AG10803 (cell line): ENCODE measurements around the gene LGALS3BP.

Experiments
- DNase-seq: peaks from one replicate; pipeline ENCODE4 v3.0.0; 2010; ENCODE audit warnings: low read depth
- H3K4me3 ChIP-seq: 2 replicates; pipeline ENCODE4 v1.5.1; 2011; ENCODE audit warnings: mild to moderate bottlenecking, low read length, control low read depth
- CTCF ChIP-seq: conservative IDR thresholded peaks from 2 replicates; pipeline ENCODE4 v1.5.1; 2011; ENCODE audit warnings: mild to moderate bottlenecking, low read length, control low read depth, inconsistent platforms

The LGALS3BP gene

DNA sequence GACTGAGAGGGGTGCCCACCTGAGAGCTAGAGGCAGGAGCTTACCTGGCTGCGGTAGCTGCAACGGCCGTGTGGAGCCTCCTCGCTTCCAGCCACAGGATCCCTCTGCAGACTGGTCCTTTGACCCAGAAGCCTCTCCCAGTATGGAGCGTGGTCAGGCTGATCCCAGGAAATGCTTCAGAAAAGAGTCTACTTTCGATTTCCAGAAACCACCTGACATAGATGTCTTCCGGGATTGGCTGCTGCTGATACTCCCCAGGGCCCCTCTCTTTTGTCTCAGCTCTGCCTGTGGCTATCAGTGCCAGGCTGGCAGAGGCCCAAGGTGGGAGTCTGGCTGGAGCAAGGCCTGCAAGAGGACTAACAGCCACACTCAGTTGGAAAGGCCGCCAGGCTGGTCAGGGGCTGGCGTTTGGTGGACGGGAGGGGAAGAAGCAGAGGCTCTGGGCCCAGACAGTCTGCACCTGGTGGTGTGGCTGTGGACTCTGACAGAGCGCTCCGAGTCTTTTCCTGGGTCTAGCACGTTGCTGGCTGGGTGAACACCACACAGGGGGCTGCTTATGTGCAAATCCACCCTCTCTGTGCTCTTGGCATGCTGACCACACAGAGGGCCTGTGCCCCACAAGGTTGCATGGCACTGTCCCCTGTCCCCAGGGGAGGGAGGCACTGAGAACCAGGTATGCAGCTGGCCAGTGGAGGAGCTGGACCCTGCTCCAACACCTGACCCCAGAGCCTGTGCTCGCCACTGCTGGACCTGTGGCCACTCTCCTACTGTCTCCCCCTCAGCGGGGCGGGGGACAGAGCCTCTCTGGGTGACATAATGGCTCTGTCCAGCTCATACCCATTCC, at the start of gene LGALS3BP:
Gene LGALS3BP (minus strand): TSS at position 144 of the 844 bp plus-strand sequence. CDS start 2,732 bp downstream, outside the sequence.
- TF ChIP-seq CTCF: no peak
- peak; percentile 47 for DNase-seq
- peak within 1 kb of the TSS; percentile 39 for H3K4me3 ChIP-seq

- H3K4me3 ChIP-seq: no peak overlapping the region
- no peak for DNase-seq
- peak; percentile 40 for TF ChIP-seq CTCF
Observed at GRCh38 chr17:79028496-79029326, 49.0 kb upstream of the LGALS3BP start.

GRCh38 chr17:79027925-79028491, 48.3 kb upstream of the LGALS3BP start:
- DNase-seq: peak; percentile 49
- H3K4me3 ChIP-seq: no peak overlapping the region
- TF ChIP-seq CTCF: no peak

GRCh38 chr17:79027274-79027924, 47.7 kb upstream of the LGALS3BP start:
- TF ChIP-seq CTCF: no peak
- DNase-seq: no peak
- H3K4me3 ChIP-seq: no peak overlapping the region

GRCh38 chr17:79026376-79027273, 46.9 kb upstream of the LGALS3BP start:
- peak; percentile 78 for DNase-seq
- no peak for TF ChIP-seq CTCF
- H3K4me3 ChIP-seq: no peak overlapping the region; the same call in 1 of the 2 replicates
